HepG2 (cell line): Measurements from ENCODE around the gene SLC2A13.

Source experiments
- CREM ChIP-seq, 2 experiments: sonication (generic) in 1 of 2; formaldehyde crosslinking in 1 of 2; IDR thresholded peaks; 2 replicates each; pipeline versions ENCODE4 v1.4.0 to v1.6.1; 2016 to 2020; ENCODE audit warnings: antibody characterized with exemption in 1 of 2, mild to moderate bottlenecking in 1 of 2, missing genetic modification reagents in 1 of 2
- DR1 ChIP-seq: sonication (generic); formaldehyde crosslinking; IDR thresholded peaks from 2 replicates; pipeline ENCODE4 v1.8.0; 2021; ENCODE audit warnings: mild to moderate bottlenecking, missing genetic modification reagents, inconsistent platforms
- FOXA3 ChIP-seq: IDR thresholded peaks from 2 replicates; pipeline ENCODE4 v1.6.1; 2016; ENCODE audit warnings: missing genetic modification reagents, missing compliant biosample characterization
- MIER3 ChIP-seq: IDR thresholded peaks from 2 replicates; pipeline ENCODE4 v1.6.1; 2016; ENCODE audit warnings: missing compliant biosample characterization, borderline replicate concordance
- NFIC ChIP-seq: IDR thresholded peaks from 2 replicates; pipeline ENCODE4 v1.6.1; 2012; ENCODE audit warnings: mild to moderate bottlenecking, low read length, inconsistent platforms
- POLR2A ChIP-seq, 2 experiments: IDR thresholded peaks; 2 replicates each; pipeline ENCODE4 v1.6.1; 2011; ENCODE audit warnings: low read depth in 2 of 2, low read length in 2 of 2, mild to moderate bottlenecking in 1 of 2, moderate library complexity in 1 of 2; ENCODE audit not compliant: insufficient read depth in 1 of 2
- POLR2AphosphoS5 ChIP-seq: IDR thresholded peaks from 2 replicates; pipeline ENCODE4 v1.6.1; 2012; ENCODE audit warnings: low read depth, low read length
- TF ChIP-seq, protein P1 (sequence below): sonication (generic); formaldehyde crosslinking; IDR thresholded peaks from 2 replicates; pipeline ENCODE4 v1.5.0; 2020; ENCODE audit warnings: mild to moderate bottlenecking, missing genetic modification reagents, moderate library complexity
- TF ChIP-seq, protein P2 (sequence below): sonication (generic); formaldehyde crosslinking; IDR thresholded peaks from 2 replicates; pipeline ENCODE4 v1.4.0; 2020; ENCODE audit warnings: missing genetic modification reagents

DNA sequence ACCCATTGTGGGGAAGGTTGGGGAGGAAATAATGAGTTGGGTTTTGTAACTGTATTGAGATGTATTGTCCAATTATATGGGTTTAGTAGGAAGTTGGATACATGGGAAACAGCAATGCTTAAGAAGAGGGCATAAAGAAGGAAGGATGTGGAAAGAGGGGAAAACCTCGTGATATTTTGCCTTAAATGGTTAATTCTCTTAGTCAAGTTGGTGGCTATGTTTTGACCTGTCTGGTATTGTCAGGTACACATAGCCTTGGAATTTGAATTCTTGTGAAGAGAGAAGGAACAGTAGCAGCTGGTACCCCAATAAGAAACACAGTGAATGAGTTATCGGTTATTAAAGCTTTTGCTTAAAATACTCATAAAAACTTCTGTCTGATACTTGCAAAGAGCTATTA lies 32.6 kb upstream of the SLC2A13 start:
- TF ChIP-seq, protein P1, sequence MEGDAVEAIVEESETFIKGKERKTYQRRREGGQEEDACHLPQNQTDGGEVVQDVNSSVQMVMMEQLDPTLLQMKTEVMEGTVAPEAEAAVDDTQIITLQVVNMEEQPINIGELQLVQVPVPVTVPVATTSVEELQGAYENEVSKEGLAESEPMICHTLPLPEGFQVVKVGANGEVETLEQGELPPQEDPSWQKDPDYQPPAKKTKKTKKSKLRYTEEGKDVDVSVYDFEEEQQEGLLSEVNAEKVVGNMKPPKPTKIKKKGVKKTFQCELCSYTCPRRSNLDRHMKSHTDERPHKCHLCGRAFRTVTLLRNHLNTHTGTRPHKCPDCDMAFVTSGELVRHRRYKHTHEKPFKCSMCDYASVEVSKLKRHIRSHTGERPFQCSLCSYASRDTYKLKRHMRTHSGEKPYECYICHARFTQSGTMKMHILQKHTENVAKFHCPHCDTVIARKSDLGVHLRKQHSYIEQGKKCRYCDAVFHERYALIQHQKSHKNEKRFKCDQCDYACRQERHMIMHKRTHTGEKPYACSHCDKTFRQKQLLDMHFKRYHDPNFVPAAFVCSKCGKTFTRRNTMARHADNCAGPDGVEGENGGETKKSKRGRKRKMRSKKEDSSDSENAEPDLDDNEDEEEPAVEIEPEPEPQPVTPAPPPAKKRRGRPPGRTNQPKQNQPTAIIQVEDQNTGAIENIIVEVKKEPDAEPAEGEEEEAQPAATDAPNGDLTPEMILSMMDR (CRISPR knock-in tag): no peak
- TF ChIP-seq POLR2AphosphoS5 (no peak), MIER3 (no peak), CREM (IDR thresholded peaks at IDR 0.05) (no peak), CREM (CRISPR knock-in tag; IDR thresholded peaks at IDR 0.05) (no peak), NFIC (no peak), DR1 (CRISPR knock-in tag) (no peak), POLR2A (IDR thresholded peaks at IDR 0.05; ENCODE audit: insufficient read depth in 1 of 2, low read depth in 2 of 2, low read length in 2 of 2) (no peak), FOXA3 (CRISPR knock-in tag) (no peak)
- TF ChIP-seq, protein P2, sequence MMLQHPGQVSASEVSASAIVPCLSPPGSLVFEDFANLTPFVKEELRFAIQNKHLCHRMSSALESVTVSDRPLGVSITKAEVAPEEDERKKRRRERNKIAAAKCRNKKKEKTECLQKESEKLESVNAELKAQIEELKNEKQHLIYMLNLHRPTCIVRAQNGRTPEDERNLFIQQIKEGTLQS (CRISPR knock-in tag): no peak
